ENCODE results near the gene ADAMTS2. TPM values are rescaled to one million over a fixed set of nuclear protein-coding genes. Genes with fewer than 3 reads are reported as not detected.

ADAMTS2 gene
- total and polyA plus RNA-seq, 2 of the 8 experiments (the other 6 are each of a cell fraction or from before 2014, with no cell fraction given): 6.6 to 7.3 TPM

GRCh38 chr5:179225387-179225786 lies 119.9 kb downstream of the ADAMTS2 start:
- no peak overlapping the region for H2BK20ac ChIP-seq (ENCODE audit: low read length)
- H2BK12ac ChIP-seq (ENCODE audit: low read depth, low read length): no peak overlapping the region
- CTCF ChIA-PET (ENCODE audit: partially characterized antibody): no interaction called here
- no peak overlapping the region for H4K5ac ChIP-seq (ENCODE audit: insufficient read length, low read depth, low read length)
- no peak overlapping the region for H2BK15ac ChIP-seq (ENCODE audit: low read length)
- H2AFZ ChIP-seq (ENCODE audit: low read length): no peak overlapping the region
- no peaks in the 10 kb centered on the region for H3K79me2 ChIP-seq (ENCODE audit: control insufficient read depth in 1 of 2, insufficient read depth in 2 of 2, low read length in 2 of 2)
- no peak overlapping the region for H4K8ac ChIP-seq (ENCODE audit: extremely low read depth, insufficient read depth, low read length)
- H3K36me3 ChIP-seq (ENCODE audit: control insufficient read depth in 2 of 4, insufficient read depth in 4 of 4, low read length in 3 of 4): peaks cover 0 to 3% (median 0%) of the 10 kb centered on the region in 4 experiments; a peak in 1 of 8 replicates
- no peak overlapping the region for H3K56ac ChIP-seq (replicated peaks; ENCODE audit: insufficient read length, low read depth, low read length)
- H3K27me3 ChIP-seq (replicated peaks in 1 of 4; ENCODE audit: control insufficient read depth in 3 of 4, extremely low read depth in 1 of 4, insufficient read depth in 3 of 4, low read length in 3 of 4): no peaks in the 10 kb centered on the region
- no peak overlapping the region for H2AK5ac ChIP-seq (ENCODE audit: low read depth, low read length)
- H3K4ac ChIP-seq (replicated peaks; ENCODE audit: insufficient read length, low read depth, low read length): no peak overlapping the region
- peaks cover 4% of the 10 kb centered on the region; the same call in 1 of the 2 replicates for H3K23me2 ChIP-seq (ENCODE audit: low read depth, low read length)
- H3K79me1 ChIP-seq (ENCODE audit: low read depth, low read length): no peaks in the 10 kb centered on the region; the same call in 1 of the 2 replicates
- peaks cover 0 to 8% of the 10 kb centered on the region in 2 experiments for H4K20me1 ChIP-seq (replicated peaks in 1 of 2; ENCODE audit: control insufficient read depth in 1 of 2, insufficient read depth in 2 of 2, low read length in 2 of 2)
- H3K23ac ChIP-seq (ENCODE audit: insufficient read length): no peak overlapping the region
- no peak overlapping the region for H3K4me3 ChIP-seq (ENCODE audit: extremely low read depth in 1 of 4, insufficient read depth in 2 of 4, low read depth in 3 of 4, low read length in 4 of 4)
- POLR2A ChIA-PET (ENCODE audit: partially characterized antibody): interaction anchor here (1.1 kb wide), 1 partner anchor 11 kb away, joined by 3 read pairs; no protein-coding TSS in a partner anchor
- WGBS, 2 experiments (ENCODE audit: extremely low coverage in 1 of 2, insufficient coverage in 1 of 2, insufficient read length in 1 of 2, insufficient replicate concordance in 2 of 2, low coverage in 1 of 2, low lambda C conversion rate in 2 of 2, missing lambda C conversion rate in 1 of 2): 95% methylated on average over 19 of the region's 19 CpGs; no CpG with 5 or more reads in 1 of the 2 experiments
- no peak overlapping the region for H3K9ac ChIP-seq (replicated peaks in 1 of 4; ENCODE audit: extremely low read depth in 1 of 4, low read depth in 3 of 4, low read length in 3 of 4)
- no peak overlapping the region for H2BK120ac ChIP-seq (replicated peaks; ENCODE audit: low read depth, low read length)
- H4K91ac ChIP-seq (replicated peaks; ENCODE audit: insufficient read length, low read length): no peak overlapping the region
- peaks cover 16 to 22% of the 10 kb centered on the region in 2 experiments for H3K9me3 ChIP-seq (ENCODE audit: insufficient read depth in 2 of 2, low read depth in 1 of 2, low read length in 1 of 2)
- no peak overlapping the region for H2BK5ac ChIP-seq (ENCODE audit: low read depth, low read length)
- no peak overlapping the region for H3K4me2 ChIP-seq (ENCODE audit: insufficient read depth in 1 of 2, low read depth in 2 of 2, low read length in 2 of 2)
- peaks cover 0 to 20% (median 13%) of the 10 kb centered on the region in 4 experiments; a peak in 6 of 7 replicates for H3K4me1 ChIP-seq (replicated peaks in 1 of 4; ENCODE audit: control insufficient read depth in 3 of 4, insufficient read depth in 4 of 4, low read length in 3 of 4)
- no peak overlapping the region for H3K27ac ChIP-seq (ENCODE audit: low read depth, low read length)
- H3K18ac ChIP-seq (ENCODE audit: extremely low read depth, low read length): no peak overlapping the region
- H3K14ac ChIP-seq (ENCODE audit: insufficient read length): no peak overlapping the region
- no peak for DNase-seq (ENCODE audit: low read depth in 1 of 2, low spot score in 2 of 2)
- TF ChIP-seq KDM1A (IDR thresholded peaks at IDR 0.05; ENCODE audit: borderline replicate concordance, low read length): no peak
- no peak for TF ChIP-seq SP1 (IDR thresholded peaks at IDR 0.05; ENCODE audit: low read depth, low read length)
- no peak for TF ChIP-seq BACH1 (IDR thresholded peaks at IDR 0.05; ENCODE audit: low read length)
- no peak for TF ChIP-seq GTF2F1 (IDR thresholded peaks at IDR 0.05; ENCODE audit: borderline replicate concordance, low read depth, low read length)
- no peak for TF ChIP-seq RAD21 (IDR thresholded peaks at IDR 0.05 in 1 of 2, conservative IDR thresholded peaks at IDR 0.05 in 1 of 2; ENCODE audit: low read depth in 2 of 2, low read length in 2 of 2)
- no peak for TF ChIP-seq TAF7 (optimal IDR thresholded peaks at IDR 0.05; ENCODE audit: borderline replicate concordance, low read depth, low read length)
- no peak for TF ChIP-seq JUND (IDR thresholded peaks at IDR 0.05; ENCODE audit: low read length)
- no peak for TF ChIP-seq EP300 (IDR thresholded peaks at IDR 0.05; ENCODE audit: borderline replicate concordance in 1 of 2, low read depth in 2 of 2, low read length in 2 of 2)
- no peak for FAIRE-seq
